Ishikawa (cell line): Measurements from ENCODE around the gene ZBTB38.

Experiments
- CREB1 ChIP-seq: IDR thresholded peaks from 2 replicates; pipeline ENCODE4 v1.6.1; 2012; ENCODE audit warnings: low read depth
- EP300 ChIP-seq: IDR thresholded peaks from 2 replicates; pipeline ENCODE4 v1.6.1; 2012; ENCODE audit warnings: borderline replicate concordance
- FOXM1 ChIP-seq: IDR thresholded peaks from 2 replicates; pipeline ENCODE4 v1.6.1; 2012; ENCODE audit warnings: low read depth, borderline replicate concordance
- MAX ChIP-seq: IDR thresholded peaks from 2 replicates; pipeline ENCODE4 v1.6.1; 2012
- NFIC ChIP-seq: IDR thresholded peaks from 2 replicates; pipeline ENCODE4 v1.6.1; 2012
- RAD21 ChIP-seq: IDR thresholded peaks from 2 replicates; pipeline ENCODE4 v1.6.1; 2012; ENCODE audit warnings: low read depth
- REST ChIP-seq: IDR thresholded peaks from 2 replicates; pipeline ENCODE4 v1.6.1; 2012; ENCODE audit warnings: low read depth, mild to moderate bottlenecking
- TAF1 ChIP-seq: IDR thresholded peaks from 2 replicates; pipeline ENCODE4 v1.6.1; 2012; ENCODE audit warnings: low read depth, mild to moderate bottlenecking
- TCF12 ChIP-seq: IDR thresholded peaks from 2 replicates; pipeline ENCODE4 v1.6.1; 2012; ENCODE audit warnings: low read depth
- TEAD4 ChIP-seq: IDR thresholded peaks from 2 replicates; pipeline ENCODE4 v1.6.1; 2012
- USF1 ChIP-seq: IDR thresholded peaks from 2 replicates; pipeline ENCODE4 v1.6.1; 2012
- YY1 ChIP-seq: IDR thresholded peaks from 2 replicates; pipeline ENCODE4 v1.6.1; 2012; ENCODE audit warnings: low read depth
- ZBTB7A ChIP-seq: IDR thresholded peaks from 2 replicates; pipeline ENCODE4 v1.6.1; 2012; ENCODE audit warnings: low read depth

- TF ChIP-seq MAX (no peak), EP300 (no peak), REST (no peak), FOXM1 (no peak), TCF12 (no peak), ZBTB7A (no peak), CREB1 (no peak), RAD21 (no peak), NFIC (no peak), TAF1 (no peak), USF1 (no peak), TEAD4 (no peak), YY1 (no peak)
These were observed 4.4 kb downstream of the ZBTB38 start for GRCh38 chr3:141372656-141373055.
